Thoracic aorta (tissue), 2 donors: ENCODE results near the gene PARD3B. TPM values are rescaled to one million over a fixed set of nuclear protein-coding genes. Genes with fewer than 3 reads are reported as not detected.

Experiments used
- ATAC-seq: fragments of 150-250 bp; one replicate; pipeline ENCODE4 v1.8.0; 2017; ENCODE audit warnings: low read depth; ENCODE audit not compliant: insufficient number of reproducible peaks, low FRiP score
- DNase-seq: peaks from one replicate; pipeline ENCODE4 v3.0.0-alpha.2; 2020; ENCODE audit warnings: low spot score
- H3K27ac ChIP-seq, 2 donors: fragments of 200-600 bp; sonication (generic); 1 replicate in 1 of 2; 2 replicates in 1 of 2; pipeline ENCODE4 v1.5.1; 2016; ENCODE audit warnings: mild to moderate bottlenecking in 2 of 2, moderate library complexity in 2 of 2
- H3K27me3 ChIP-seq: fragments of 200-600 bp; sonication (generic); replicated peaks from 2 replicates; pipeline ENCODE4 v1.6.0; 2016; ENCODE audit warnings: mild to moderate bottlenecking; ENCODE audit not compliant: insufficient read depth
- H3K36me3 ChIP-seq: fragments of 200-600 bp; sonication (generic); one replicate; pipeline ENCODE4 v1.5.1; 2016
- H3K4me1 ChIP-seq, 2 donors: fragments of 200-600 bp; sonication (generic); 1 replicate in 1 of 2; 2 replicates in 1 of 2; pipeline versions ENCODE4 v1.5.1 to v1.6.0; 2016; ENCODE audit warnings: low read depth in 2 of 2, mild to moderate bottlenecking in 1 of 2; ENCODE audit not compliant: control insufficient read depth in 1 of 2
- H3K4me3 ChIP-seq: fragments of 200-600 bp; sonication (generic); 2 replicates; pipeline ENCODE4 v1.5.1; 2016; ENCODE audit warnings: mild to moderate bottlenecking
- H3K9me3 ChIP-seq: fragments of 200-600 bp; sonication (generic); 2 replicates; pipeline ENCODE4 v1.5.1; 2016
- CTCF ChIP-seq: fragments of 200-600 bp; sonication (generic); IDR thresholded peaks from one replicate; pipeline ENCODE4 v1.5.1; 2019; ENCODE audit warnings: antibody characterized with exemption
- total RNA-seq, 2 donors: library from RNA; depleted of rRNA; stranded (reverse); fragments of >200 nt; gene quantifications; one replicate each; pipeline versions ENCODE4 v1.1.0 to v1.2.3, GENCODE V29; 2016

Gene PARD3B
- total RNA-seq, 2 donors from 2014 or later = 25.7 to 34.5 TPM

GRCh38 chr2:205051417-205051816, 506.1 kb downstream of the PARD3B start:
- no peaks in the 10 kb centered on the region for H3K27me3 ChIP-seq
- no peak overlapping the region for H3K4me3 ChIP-seq
- no peaks in the 10 kb centered on the region for H3K4me1 ChIP-seq
- no peak overlapping the region for H3K27ac ChIP-seq
- H3K9me3 ChIP-seq = no peaks in the 10 kb centered on the region
- no peak for TF ChIP-seq CTCF
- no peak for ATAC-seq
- no peaks in the 10 kb centered on the region for H3K36me3 ChIP-seq
- no peak for DNase-seq

- no peak overlapping the region for H3K4me3 ChIP-seq
- ATAC-seq (no peak), DNase-seq (no peak)
- no peaks in the 10 kb centered on the region for H3K27me3 ChIP-seq
- no peaks in the 10 kb centered on the region for H3K4me1 ChIP-seq
- H3K36me3 ChIP-seq = no peaks in the 10 kb centered on the region
- no peak for TF ChIP-seq CTCF
- no peaks in the 10 kb centered on the region for H3K9me3 ChIP-seq
- H3K27ac ChIP-seq = no peak overlapping the region
Observed at GRCh38 chr2:205052781-205053180, 507.5 kb downstream of the PARD3B start.

- ATAC-seq (no peak), DNase-seq (no peak)
- H3K9me3 ChIP-seq = peaks cover 3% of the 10 kb centered on the region
- H3K27me3 ChIP-seq = no peaks in the 10 kb centered on the region
- H3K27ac ChIP-seq = no peak overlapping the region
- no peaks in the 10 kb centered on the region for H3K4me1 ChIP-seq
- H3K4me3 ChIP-seq = no peak overlapping the region
- H3K36me3 ChIP-seq = no peaks in the 10 kb centered on the region
- no peak for TF ChIP-seq CTCF
Observed at GRCh38 chr2:205053827-205054410, 508.6 kb downstream of the PARD3B start.

- Histone ChIP-seq H3K4me3 (no peak overlapping the region), H3K9me3 (peaks cover 3% of the 10 kb centered on the region), H3K36me3 (no peaks in the 10 kb centered on the region), H3K27me3 (no peaks in the 10 kb centered on the region), H3K4me1 (no peaks in the 10 kb centered on the region), H3K27ac (no peak overlapping the region)
- TF ChIP-seq CTCF = no peak
- DNase-seq (no peak), ATAC-seq (no peak)
Observed at GRCh38 chr2:205054789-205055188, 509.5 kb downstream of the PARD3B start.

GRCh38 chr2:205055251-205055650, 510.0 kb downstream of the PARD3B start:
- no peak for TF ChIP-seq CTCF
- no peak overlapping the region for H3K27ac ChIP-seq

More at GRCh38 chr2:205055251-205055650, 510.0 kb downstream of the PARD3B start:
- Histone ChIP-seq H3K27me3 (no peaks in the 10 kb centered on the region), H3K9me3 (peaks cover 3% of the 10 kb centered on the region), H3K4me1 (no peaks in the 10 kb centered on the region), H3K4me3 (no peak overlapping the region), H3K36me3 (no peaks in the 10 kb centered on the region)
- DNase-seq (no peak), ATAC-seq (no peak)
